H1 (cell line): ENCODE results near the gene UFD1. TPM values are rescaled to one million over a fixed set of nuclear protein-coding genes. Genes with fewer than 3 reads are reported as not detected.

ENCODE experiments used
- CTCF ChIA-PET: fragments of 300-600 bp; sonication (Branson Sonifier 250); formaldehyde crosslinking; loops from one replicate; lab custom pipeline; 2021; ENCODE audit not compliant: partially characterized antibody; lab: Charles Lee
- POLR2A ChIA-PET: fragments of 300-600 bp; sonication (Branson Sonifier 250); formaldehyde crosslinking; loops from one replicate; lab custom pipeline; 2021; ENCODE audit warnings: inconsistent platforms; ENCODE audit not compliant: partially characterized antibody; lab: Charles Lee
- DNase-seq, 2 experiments: peaks; one replicate each; pipeline versions ENCODE4 v3.0.0 to v3.0.0-alpha.2; 2010 to 2022; ENCODE audit warnings: low spot score in 2 of 2, low read depth in 1 of 2, mixed read lengths in 1 of 2
- FAIRE-seq: peaks from 2 replicates; lab custom pipeline; 2011; peaks lifted over from hg19 to GRCh38; lab: Jason Lieb, UNC
- H2AFZ ChIP-seq: 2 replicates; pipeline ENCODE4 v1.8.1; 2012; ENCODE audit warnings: low read length, inconsistent platforms
- H2AK5ac ChIP-seq: 2 replicates; pipeline ENCODE4 v1.6.1; 2013; ENCODE audit warnings: low read depth, low read length
- H2BK120ac ChIP-seq: replicated peaks from 2 replicates; pipeline ENCODE3; 2013; ENCODE audit warnings: low read depth, low read length, inconsistent platforms
- H2BK12ac ChIP-seq: 2 replicates; pipeline ENCODE4 v1.6.1; 2013; ENCODE audit warnings: low read depth, low read length
- H2BK15ac ChIP-seq: 2 replicates; pipeline ENCODE4 v1.6.1; 2013; ENCODE audit warnings: low read length
- H2BK20ac ChIP-seq: 2 replicates; pipeline ENCODE4 v1.6.1; 2013; ENCODE audit warnings: low read length
- H2BK5ac ChIP-seq: 2 replicates; pipeline ENCODE4 v1.6.1; 2013; ENCODE audit warnings: low read depth, low read length
- H3K14ac ChIP-seq: 2 replicates; pipeline ENCODE4 v1.6.1; 2013; ENCODE audit warnings: inconsistent platforms; ENCODE audit not compliant: insufficient read length
- H3K18ac ChIP-seq: 2 replicates; pipeline ENCODE4 v1.6.1; 2013; ENCODE audit warnings: low read length; ENCODE audit errors: extremely low read depth
- H3K23ac ChIP-seq: 2 replicates; pipeline ENCODE4 v1.6.1; 2013; ENCODE audit warnings: inconsistent platforms; ENCODE audit not compliant: insufficient read length
- H3K23me2 ChIP-seq: 2 replicates; pipeline ENCODE4 v1.6.1; 2013; ENCODE audit warnings: low read depth, low read length
- H3K27ac ChIP-seq: 2 replicates; pipeline ENCODE4 v1.6.1; 2011; ENCODE audit warnings: low read depth, low read length, inconsistent platforms
- H3K27me3 ChIP-seq, 4 experiments: replicated peaks in 1 of 4; 1 replicate in 1 of 4; 2 replicates in 3 of 4; pipeline versions ENCODE4 v1.6.1 to v1.8.1; 2011 to 2013; ENCODE audit warnings: low read length in 3 of 4, mild to moderate bottlenecking in 3 of 4, inconsistent platforms in 2 of 4, mixed read lengths in 2 of 4, moderate library complexity in 1 of 4; ENCODE audit not compliant: control insufficient read depth in 3 of 4, insufficient read depth in 3 of 4; ENCODE audit errors: extremely low read depth in 1 of 4
- H3K36me3 ChIP-seq, 4 experiments: 2 replicates each; pipeline versions ENCODE4 v1.6.1 to v1.8.1; 2011 to 2013; ENCODE audit warnings: mild to moderate bottlenecking in 4 of 4, low read length in 3 of 4, moderate library complexity in 2 of 4, control low read depth in 1 of 4, inconsistent platforms in 1 of 4; ENCODE audit not compliant: insufficient read depth in 4 of 4, control insufficient read depth in 2 of 4
- H3K4ac ChIP-seq: replicated peaks from 2 replicates; pipeline ENCODE3; 2013; ENCODE audit warnings: low read length, low read depth, mixed read lengths, inconsistent platforms; ENCODE audit not compliant: insufficient read length
- H3K4me1 ChIP-seq, 4 experiments: replicated peaks in 1 of 4; 1 replicate in 1 of 4; 2 replicates in 3 of 4; pipeline versions ENCODE4 v1.6.1 to v1.8.1; 2011 to 2013; ENCODE audit warnings: low read length in 3 of 4, inconsistent platforms in 2 of 4, mixed read lengths in 1 of 4; ENCODE audit not compliant: insufficient read depth in 4 of 4, control insufficient read depth in 3 of 4
- H3K4me2 ChIP-seq, 2 experiments: 2 replicates each; pipeline versions ENCODE4 v1.6.1 to v1.8.1; 2011 to 2013; ENCODE audit warnings: low read depth in 2 of 2, low read length in 2 of 2, control low read depth in 1 of 2, inconsistent platforms in 1 of 2, mild to moderate bottlenecking in 1 of 2; ENCODE audit not compliant: insufficient read depth in 1 of 2
- H3K4me3 ChIP-seq, 4 experiments: fragments of 200-600, 300-600 bp in 1 of 4; sonication (generic), shearing (Covaris generic), sonication (Bioruptor Twin) in 1 of 4; 2 replicates each; pipeline versions ENCODE4 v1.5.1 to v1.8.1; 2011 to 2016; ENCODE audit warnings: low read length in 4 of 4, low read depth in 3 of 4, control low read depth in 2 of 4, inconsistent platforms in 2 of 4, mild to moderate bottlenecking in 2 of 4, mixed read lengths in 1 of 4, moderate library complexity in 1 of 4; ENCODE audit not compliant: insufficient read depth in 2 of 4; ENCODE audit errors: extremely low read depth in 1 of 4
- H3K56ac ChIP-seq: replicated peaks from 2 replicates; pipeline ENCODE3; 2013; ENCODE audit warnings: low read depth, mild to moderate bottlenecking, mixed read lengths, low read length, inconsistent platforms; ENCODE audit not compliant: insufficient read length
- H3K79me1 ChIP-seq: 2 replicates; pipeline ENCODE4 v1.6.1; 2013; ENCODE audit warnings: low read depth, low read length, control low read depth
- H3K79me2 ChIP-seq, 2 experiments: 2 replicates each; pipeline versions ENCODE4 v1.6.1 to v1.8.1; 2012 to 2013; ENCODE audit warnings: low read length in 2 of 2, mild to moderate bottlenecking in 2 of 2, inconsistent platforms in 1 of 2; ENCODE audit not compliant: insufficient read depth in 2 of 2, control insufficient read depth in 1 of 2
- H3K9ac ChIP-seq, 4 experiments: replicated peaks in 1 of 4; 1 replicate in 1 of 4; 2 replicates in 3 of 4; pipeline versions ENCODE4 v1.6.1 to v1.8.1; 2011 to 2013; ENCODE audit warnings: low read depth in 3 of 4, low read length in 3 of 4, control low read depth in 2 of 4, mild to moderate bottlenecking in 2 of 4, moderate library complexity in 2 of 4, inconsistent platforms in 1 of 4; ENCODE audit errors: extremely low read depth in 1 of 4
- H3K9me3 ChIP-seq, 2 experiments: 2 replicates each; pipeline versions ENCODE4 v1.6.1 to v1.8.1; 2012 to 2013; ENCODE audit warnings: mild to moderate bottlenecking in 2 of 2, moderate library complexity in 2 of 2, control low read depth in 1 of 2, inconsistent platforms in 1 of 2, low read depth in 1 of 2, low read length in 1 of 2, mixed read lengths in 1 of 2; ENCODE audit not compliant: insufficient read depth in 2 of 2
- H4K20me1 ChIP-seq, 2 experiments: replicated peaks in 1 of 2; 2 replicates each; pipeline versions ENCODE3 to v1.8.1; 2011 to 2013; ENCODE audit warnings: inconsistent platforms in 2 of 2, low read length in 2 of 2, mild to moderate bottlenecking in 1 of 2; ENCODE audit not compliant: insufficient read depth in 2 of 2, control insufficient read depth in 1 of 2
- H4K5ac ChIP-seq: 2 replicates; pipeline ENCODE4 v1.6.1; 2013; ENCODE audit warnings: low read length, low read depth, mixed read lengths, inconsistent platforms; ENCODE audit not compliant: insufficient read length
- H4K8ac ChIP-seq: 2 replicates; pipeline ENCODE4 v1.8.0; 2013; ENCODE audit warnings: mild to moderate bottlenecking, moderate library complexity, low read length, inconsistent platforms; ENCODE audit not compliant: insufficient read depth; ENCODE audit errors: extremely low read depth
- H4K91ac ChIP-seq: replicated peaks from 2 replicates; pipeline ENCODE3; 2013; ENCODE audit warnings: low read length, mixed read lengths, inconsistent platforms; ENCODE audit not compliant: insufficient read length
- BACH1 ChIP-seq: IDR thresholded peaks from 2 replicates; pipeline ENCODE4 v1.6.1; 2012; ENCODE audit warnings: low read length, improper control_type of control experiment
- CBX5 ChIP-seq: fragments of 300-800, 300-1000 bp; sonication (generic); IDR thresholded peaks from 2 replicates; pipeline ENCODE4 v1.7.1; 2016; ENCODE audit warnings: antibody characterized with exemption, low read length, low read depth
- CTCF ChIP-seq, 3 experiments: IDR thresholded peaks; 1 replicate in 2 of 3; 2 replicates in 1 of 3; pipeline versions ENCODE4 v1.5.1 to v1.6.1; 2011; ENCODE audit warnings: low read length in 3 of 3, mild to moderate bottlenecking in 3 of 3, inconsistent platforms in 2 of 3, low read depth in 1 of 3, moderate library complexity in 1 of 3; ENCODE audit not compliant: insufficient read depth in 1 of 3; ENCODE audit errors: control extremely low read depth in 1 of 3
- KDM5A ChIP-seq: fragments of 200-600 bp; IDR thresholded peaks from 2 replicates; pipeline ENCODE4 v1.7.1; 2012; ENCODE audit warnings: mild to moderate bottlenecking, low read length, inconsistent platforms, mixed read lengths
- NANOG ChIP-seq: IDR thresholded peaks from 2 replicates; pipeline ENCODE4 v1.6.1; 2011; ENCODE audit warnings: low read length, low read depth, mild to moderate bottlenecking, inconsistent platforms; ENCODE audit not compliant: insufficient read depth, poor library complexity, severe bottlenecking
- NRF1 ChIP-seq: IDR thresholded peaks from 2 replicates; pipeline ENCODE4 v1.6.1; 2011; ENCODE audit warnings: mild to moderate bottlenecking, low read depth, low read length, improper control_type of control experiment
- RAD21 ChIP-seq, 2 experiments: IDR thresholded peaks in 1 of 2; conservative IDR thresholded peaks in 1 of 2; 2 replicates each; pipeline ENCODE4 v1.6.1; 2011; ENCODE audit warnings: low read depth in 2 of 2, low read length in 2 of 2, improper control_type of control experiment in 1 of 2, inconsistent platforms in 1 of 2, mild to moderate bottlenecking in 1 of 2, moderate library complexity in 1 of 2
- SIN3A ChIP-seq, 2 experiments: IDR thresholded peaks in 1 of 2; conservative IDR thresholded peaks in 1 of 2; 2 replicates each; pipeline ENCODE4 v1.6.1; 2011 to 2012; ENCODE audit warnings: low read length in 2 of 2, improper control_type of control experiment in 1 of 2, low read depth in 1 of 2, mild to moderate bottlenecking in 1 of 2
- YY1 ChIP-seq: IDR thresholded peaks from 2 replicates; pipeline ENCODE4 v1.6.1; 2011; ENCODE audit warnings: low read depth, mild to moderate bottlenecking, low read length
- WGBS, 2 experiments: shearing (Covaris generic) in 1 of 2; methylation state at CpG; one replicate each; pipeline versions ENCODE4 v1.1.6 to v1.1.7; 2013 to 2015; ENCODE audit warnings: low lambda C conversion rate in 2 of 2, mixed read lengths in 2 of 2, inconsistent platforms in 1 of 2, low coverage in 1 of 2, missing lambda C conversion rate in 1 of 2; ENCODE audit not compliant: insufficient replicate concordance in 2 of 2, insufficient coverage in 1 of 2, insufficient read length in 1 of 2; ENCODE audit errors: extremely low coverage in 1 of 2, missing lambda C conversion rate in 1 of 2; 5-methylcytosine and 5-hydroxymethylcytosine counted together
- polyA plus RNA-seq, 7 experiments: library from polyadenylated mRNA; depleted of rRNA in 3 of 7; stranded (reverse) in 5 of 7; unstranded in 2 of 7; fragments of >200 nt in 5 of 7; fragments of 200-250 nt in 2 of 7; gene quantifications; 1 replicate in 5 of 7; 2 replicates in 1 of 7; 4 replicates in 1 of 7; pipeline versions ENCODE4 v1.2.1 to v1.2.3, GENCODE V29; 2011 to 2013; ENCODE audit warnings: missing spikeins in 2 of 7, mixed read lengths in 2 of 7
- total RNA-seq: library from RNA; stranded (reverse); fragmentation: NEBNext Ultra II Directional; extraction: Animal tissue kit (Norgen Biotek cat#: 25700); gene quantifications from 2 replicates; pipeline ENCODE4 v1.2.1, GENCODE V29; 2021

The UFD1 gene
- total and polyA plus RNA-seq, 2 of the 8 experiments (the other 6 are each of a cell fraction or from before 2014, with no cell fraction given), result 74.6 to 116 TPM

- POLR2A ChIA-PET, result interaction anchor here (0.6 to 1.5 kb wide), 2 partner anchors 10 to 96 kb away, joined by 3 to 5 read pairs; no protein-coding TSS in a partner anchor
Observed at GRCh38 chr22:19492504-19493174, 13.6 kb upstream of the UFD1 start.

More at GRCh38 chr22:19492504-19493174, 13.6 kb upstream of the UFD1 start:
- Histone ChIP-seq H3K79me1 (no peaks in the 10 kb centered on the region; the same call in 1 of the 2 replicates), H3K14ac (no peak overlapping the region), H3K9ac (no peak overlapping the region), H3K4me3 (no peak overlapping the region), H4K20me1 (peaks cover 3 to 5% of the 10 kb centered on the region in 2 experiments), H3K18ac (no peak overlapping the region), H4K5ac (no peak overlapping the region), H3K23me2 (no peaks in the 10 kb centered on the region), H4K91ac (no peak overlapping the region), H3K27me3 (no peaks in the 10 kb centered on the region), H2AK5ac (no peak overlapping the region), H3K27ac (no peak overlapping the region), H2BK12ac (no peak overlapping the region), H2BK20ac (no peak overlapping the region), H3K9me3 (no peaks in the 10 kb centered on the region), H4K8ac (no peak overlapping the region), H3K36me3 (peaks cover 9 to 55% (median 28%) of the 10 kb centered on the region in 4 experiments), H3K56ac (no peak overlapping the region), H3K4ac (no peak overlapping the region), H2AFZ (no peak overlapping the region), H3K79me2 (no peaks in the 10 kb centered on the region), H2BK5ac (no peak overlapping the region), H2BK15ac (no peak overlapping the region), H3K4me2 (no peak overlapping the region), H3K4me1 (no peaks in the 10 kb centered on the region), H3K23ac (no peak overlapping the region), H2BK120ac (no peak overlapping the region)
- no peak for FAIRE-seq
- TF ChIP-seq CTCF (IDR thresholded peaks at IDR 0.05; ENCODE audit: control extremely low read depth in 1 of 3, insufficient read depth in 1 of 3, low read depth in 1 of 3, low read length in 3 of 3) (no peak), NANOG (no peak), KDM5A (no peak), YY1 (no peak), SIN3A (conservative IDR thresholded peaks at IDR 0.05 in 1 of 2, IDR thresholded peaks at IDR 0.05 in 1 of 2; ENCODE audit: low read depth in 1 of 2, low read length in 2 of 2) (no peak), NRF1 (no peak), RAD21 (IDR thresholded peaks at IDR 0.05 in 1 of 2, conservative IDR thresholded peaks at IDR 0.05 in 1 of 2; ENCODE audit: low read depth in 2 of 2, low read length in 2 of 2) (no peak), BACH1 (no peak), CBX5 (no peak)
- DNase-seq, result no peak
- WGBS, 2 experiments, result 86% methylated on average over 6 of the region's 6 CpGs; no CpG with 5 or more reads in 1 of the 2 experiments
- CTCF ChIA-PET, result interaction anchor here (1.2 to 1.8 kb wide), 2 partner anchors 10 to 152 kb away, joined by 3 to 6 read pairs; no protein-coding TSS in a partner anchor
